ENCODE results near the gene WASHC3.
"Not testable (repeated sequence)": the region's sequence is repeated elsewhere in the genome, so short reads cannot be mapped to it uniquely, and the experiment has no call there.

WASHC3 gene, protein sequence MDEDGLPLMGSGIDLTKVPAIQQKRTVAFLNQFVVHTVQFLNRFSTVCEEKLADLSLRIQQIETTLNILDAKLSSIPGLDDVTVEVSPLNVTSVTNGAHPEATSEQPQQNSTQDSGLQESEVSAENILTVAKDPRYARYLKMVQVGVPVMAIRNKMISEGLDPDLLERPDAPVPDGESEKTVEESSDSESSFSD

GRCh38 chr12:102061560-102062418, at the start of gene WASHC3:
Gene WASHC3 (minus strand): TSS chr12:102061991. CDS start chr12:102061962, 29 bp downstream.
- peak; percentile 93 for DNase-seq

DNA sequence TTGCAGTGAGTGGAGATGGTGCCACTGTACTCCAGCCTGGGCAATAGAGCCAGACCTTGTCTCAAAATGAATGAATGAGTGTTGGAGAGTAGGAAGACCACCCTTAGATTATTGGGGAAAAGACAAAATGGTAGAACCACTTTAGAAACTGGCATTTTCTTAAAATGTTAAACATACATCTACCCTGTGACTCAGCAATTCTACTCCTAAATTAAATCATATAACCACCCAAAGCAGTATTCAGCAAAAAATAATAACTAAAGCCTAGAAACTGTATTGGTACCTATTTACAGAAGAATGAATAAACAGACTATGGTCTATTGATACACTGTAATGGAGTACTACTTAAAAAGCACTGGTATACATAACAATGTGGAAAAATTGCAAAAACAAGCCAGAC, 49.0 kb upstream of the WASHC3 start:
- DNase-seq = no peak

GRCh38 chr12:102107970-102108369, 46.2 kb upstream of the WASHC3 start:
- no peak for DNase-seq

DNA sequence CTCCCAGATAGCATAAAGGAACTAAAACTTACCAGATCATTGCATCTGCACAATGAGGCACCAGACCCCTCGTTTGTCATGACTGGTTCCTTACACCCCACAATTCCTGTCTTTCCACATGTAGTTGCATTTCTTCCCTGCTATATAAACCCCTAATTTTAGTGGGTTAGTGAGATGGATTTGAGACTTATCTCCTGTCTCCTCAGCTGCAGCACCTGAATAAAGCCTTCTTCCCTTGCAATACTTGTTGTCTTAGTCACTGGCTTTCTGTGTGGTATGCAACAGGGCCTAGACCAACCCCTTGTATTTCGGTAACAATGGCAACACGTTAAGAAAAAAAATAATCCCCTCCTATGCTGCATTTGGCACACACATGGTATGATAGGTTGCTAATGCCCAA, 45.1 kb upstream of the WASHC3 start:
- DNase-seq = no peak

GRCh38 chr12:102096855-102097254, 35.1 kb upstream of the WASHC3 start:
- DNase-seq = no peak

DNA sequence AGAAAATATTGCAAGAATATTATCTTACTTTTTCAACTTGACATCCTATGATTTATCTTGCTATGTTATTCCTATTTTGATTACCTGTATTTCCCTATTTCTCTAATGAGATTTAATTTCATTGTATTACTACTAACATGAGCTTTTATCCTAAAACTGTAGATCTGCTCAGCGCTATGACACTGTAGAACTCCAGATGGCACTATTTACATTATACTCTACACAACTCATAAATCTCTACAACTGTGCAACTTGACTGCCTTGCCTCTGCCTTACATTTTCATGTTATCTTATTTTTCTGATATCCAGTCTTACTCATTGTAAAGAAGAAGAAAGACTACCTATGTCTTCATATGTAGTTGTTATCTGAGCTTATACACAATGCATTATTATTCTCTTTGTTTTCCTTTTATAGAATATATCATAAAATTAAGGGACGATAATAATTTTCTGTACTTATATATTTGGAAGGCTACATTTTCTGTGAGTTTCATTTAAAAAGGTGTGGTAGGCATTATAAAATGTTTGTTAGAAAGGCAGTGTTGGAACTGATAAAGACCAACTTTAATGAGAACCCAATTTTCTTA, 34.0 kb upstream of the WASHC3 start:
- no peak for DNase-seq

DNA sequence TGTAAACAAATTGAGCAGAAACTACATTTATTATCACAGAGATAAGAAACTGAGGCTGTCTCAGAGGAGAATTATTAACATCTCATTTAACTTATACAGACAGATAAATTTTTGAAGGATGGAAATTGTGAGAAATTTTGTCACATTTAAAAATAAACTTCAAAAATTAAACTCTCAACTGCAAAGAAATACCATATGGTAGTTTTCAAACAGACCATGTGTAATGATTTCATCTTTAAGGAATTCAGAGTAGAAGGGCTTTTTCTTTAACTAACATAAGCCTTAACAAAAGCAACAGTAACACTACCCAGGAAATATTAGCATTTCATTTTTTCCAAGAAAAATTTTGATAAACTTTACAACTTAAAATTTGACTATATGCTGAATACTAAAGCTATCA, 31.5 kb upstream of the WASHC3 start:
- no peak for DNase-seq

DNA sequence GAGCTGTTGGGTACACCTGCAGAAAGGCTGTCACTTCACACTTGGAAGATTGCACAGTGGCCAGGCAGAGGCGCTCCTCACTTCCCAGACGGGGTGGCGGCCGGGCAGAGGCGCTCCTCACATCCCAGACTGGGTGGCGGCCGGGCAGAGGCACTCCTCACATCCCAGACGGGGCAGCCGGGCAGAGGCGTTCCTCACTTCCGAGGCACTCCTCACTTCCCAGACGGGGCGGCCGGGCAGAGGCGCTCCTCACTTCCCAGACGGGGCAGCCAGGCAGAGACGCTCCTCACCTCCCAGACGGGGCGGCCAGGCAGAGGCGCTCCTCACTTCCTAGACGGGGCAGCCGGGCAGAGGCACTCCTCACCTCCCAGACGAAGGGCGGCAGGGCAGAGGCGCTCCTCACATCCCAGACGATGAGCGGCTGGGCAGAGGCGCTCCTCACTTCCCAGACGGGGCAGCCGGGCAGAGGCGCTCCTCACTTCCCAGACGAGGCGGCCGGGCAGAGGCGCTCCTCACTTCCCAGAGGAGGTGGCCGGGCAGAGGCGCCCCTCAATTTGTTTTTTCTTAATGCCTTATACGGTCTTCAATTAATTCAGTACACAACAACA, 27.5 kb upstream of the WASHC3 start:
- DNase-seq = not testable (repeated sequence)

DNA sequence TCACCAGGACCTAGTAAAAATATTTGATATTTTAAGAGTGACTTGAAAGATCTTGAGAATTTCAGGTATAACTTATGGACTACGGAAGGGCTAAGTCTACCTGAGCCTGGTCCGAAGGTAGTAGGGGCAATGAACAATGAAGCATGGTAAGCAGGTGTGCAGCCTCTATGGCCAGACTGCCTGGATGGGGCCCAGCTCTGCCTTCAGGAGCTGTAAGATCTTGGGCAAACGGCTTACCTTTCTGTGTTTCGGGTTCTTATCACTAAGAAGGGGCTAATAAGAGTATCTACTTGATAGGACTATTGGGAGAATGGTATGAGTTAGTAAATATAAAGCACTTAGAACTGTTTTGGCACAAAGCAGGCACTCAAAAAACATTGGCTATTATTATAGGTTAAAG, 19.1 kb upstream of the WASHC3 start:
- DNase-seq = no peak

DNA sequence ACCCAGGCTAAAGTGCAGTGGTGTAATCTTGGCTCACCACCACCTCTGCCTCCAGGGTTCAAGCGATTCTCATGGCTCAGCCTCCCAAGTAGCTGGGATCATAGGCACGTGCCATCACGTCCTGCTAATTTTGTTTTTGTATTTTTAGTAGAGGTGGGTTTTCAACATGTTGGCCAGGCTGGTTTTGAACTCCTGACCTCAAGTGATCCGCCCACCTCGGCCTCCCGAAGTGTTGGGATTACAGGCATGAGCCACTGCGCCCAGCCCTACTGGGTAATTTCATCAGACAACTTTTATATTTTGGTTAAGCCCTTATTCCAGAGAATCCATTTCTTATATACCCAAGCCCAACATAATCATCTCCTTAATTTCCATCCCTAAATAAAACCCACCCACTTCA, 10.3 kb upstream of the WASHC3 start:
- DNase-seq = not testable (repeated sequence)

DNA sequence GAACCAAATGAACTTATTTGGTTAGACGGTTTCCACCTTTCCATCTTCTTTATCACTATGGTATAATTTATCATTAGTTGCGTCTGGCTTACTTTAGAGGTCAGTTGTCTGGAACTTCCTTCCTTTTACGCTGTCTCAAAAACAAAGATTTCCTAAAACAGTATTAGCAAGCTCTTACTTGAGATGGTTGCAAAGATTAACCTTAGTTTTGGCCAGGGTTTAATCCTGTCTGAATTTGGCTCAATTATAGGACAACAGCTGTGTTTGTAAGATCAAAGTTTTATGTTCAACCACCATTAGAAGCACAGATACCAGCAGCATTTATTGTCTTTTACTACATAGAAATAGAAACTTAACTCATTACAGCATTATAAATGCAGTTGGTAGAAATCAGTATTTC, 7.9 kb upstream of the WASHC3 start:
- no peak for DNase-seq

DNA sequence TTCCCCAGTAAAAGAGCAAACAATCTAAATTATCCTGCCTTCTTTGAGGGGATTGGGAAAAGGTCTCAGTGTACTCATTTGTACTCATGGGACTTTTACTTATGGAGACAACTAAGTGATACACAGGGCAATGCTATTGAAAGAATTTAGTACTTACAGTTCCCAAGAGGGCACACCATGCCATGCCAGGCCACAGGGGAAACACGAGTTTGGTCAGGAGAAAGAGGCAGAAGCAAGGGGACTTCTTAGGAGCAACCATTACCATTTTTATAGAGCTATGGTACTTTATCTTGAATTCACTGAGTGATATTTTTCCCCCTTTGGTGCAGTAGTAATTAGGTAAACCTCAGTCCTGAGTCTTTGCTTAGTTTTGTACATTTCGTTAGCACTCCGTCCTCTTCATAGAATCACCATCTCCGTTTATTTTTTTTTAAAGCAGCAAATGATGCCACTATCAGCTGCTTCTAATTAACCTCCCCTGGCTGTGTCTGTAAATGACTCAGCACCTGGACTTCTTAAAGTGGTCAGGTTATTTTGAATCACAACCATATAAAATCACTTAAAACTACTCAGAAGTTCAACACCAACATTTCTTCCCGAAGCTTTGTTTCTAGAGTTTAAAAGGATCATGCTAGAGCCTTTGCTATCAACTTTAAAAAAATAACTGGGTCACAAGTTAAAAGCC, 5.9 kb upstream of the WASHC3 start:
- DNase-seq = no peak

- DNase-seq = no peak
Observed at GRCh38 chr12:102064476-102064875, 2.7 kb upstream of the WASHC3 start.

GRCh38 chr12:102063069-102063468, 1.3 kb upstream of the WASHC3 start:
- no peak for DNase-seq

GRCh38 chr12:102062419-102062806, 622 bp upstream of the WASHC3 start:
- DNase-seq = no peak

DNA sequence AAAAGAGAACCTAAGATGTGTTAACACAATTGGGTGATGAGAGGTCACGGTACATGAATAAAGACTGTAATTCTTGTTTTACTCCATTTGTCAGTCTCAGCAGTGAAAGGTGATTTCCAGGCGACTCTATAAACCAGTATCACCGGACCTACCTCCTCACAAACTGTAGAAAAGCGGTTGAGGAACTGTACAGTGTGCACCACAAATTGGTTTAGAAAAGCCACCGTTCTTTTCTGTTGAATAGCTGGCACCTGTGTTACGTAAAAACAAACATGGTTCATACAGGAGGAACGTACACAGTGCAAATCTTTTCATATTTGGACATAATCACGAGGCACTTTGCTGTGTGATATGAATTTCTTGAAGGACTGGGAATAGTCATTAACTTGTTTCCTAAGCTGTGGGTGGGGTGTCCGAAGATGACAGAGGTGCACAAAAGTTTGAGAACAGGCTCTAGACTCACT, 663 bp downstream of the WASHC3 start:
- DNase-seq = no peak

DNA sequence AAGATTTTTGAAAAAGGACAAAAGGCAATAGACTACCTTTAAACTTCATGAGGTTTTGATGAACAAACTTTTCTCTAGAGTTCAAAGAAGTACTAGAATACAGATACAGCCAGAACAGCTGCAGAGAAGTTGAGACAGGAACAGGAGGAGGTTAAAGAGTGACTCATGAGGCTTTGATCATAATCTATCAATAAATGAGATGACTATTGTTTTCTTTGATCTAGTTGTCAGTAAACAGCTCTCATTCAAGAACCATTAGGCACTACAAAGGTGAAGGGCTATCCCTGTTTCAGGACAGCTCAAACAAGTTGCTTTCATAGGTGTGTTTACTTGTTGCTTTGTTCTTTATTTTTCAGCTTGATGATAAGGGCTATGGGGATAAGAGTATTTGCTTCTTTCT, 2.4 kb downstream of the WASHC3 start:
- DNase-seq = no peak

DNA sequence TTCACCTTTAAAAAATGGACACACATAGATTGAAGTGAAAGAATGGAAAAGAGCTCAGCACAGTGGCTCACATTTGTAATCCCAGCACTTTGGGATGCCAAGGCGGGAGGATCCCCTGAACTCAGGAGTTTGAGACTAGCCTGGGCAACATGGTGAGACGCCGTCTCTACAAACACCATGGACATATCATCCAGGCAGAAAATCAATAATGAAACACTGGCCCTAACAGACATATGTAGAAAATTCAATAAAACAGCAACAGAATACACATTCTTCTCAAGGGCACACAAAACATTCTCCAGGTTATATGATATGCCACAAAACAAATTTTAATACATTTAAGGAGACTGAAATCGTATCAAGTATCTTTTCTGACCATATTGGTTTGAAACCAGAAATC, 7.4 kb downstream of the WASHC3 start:
- no peak for DNase-seq

DNA sequence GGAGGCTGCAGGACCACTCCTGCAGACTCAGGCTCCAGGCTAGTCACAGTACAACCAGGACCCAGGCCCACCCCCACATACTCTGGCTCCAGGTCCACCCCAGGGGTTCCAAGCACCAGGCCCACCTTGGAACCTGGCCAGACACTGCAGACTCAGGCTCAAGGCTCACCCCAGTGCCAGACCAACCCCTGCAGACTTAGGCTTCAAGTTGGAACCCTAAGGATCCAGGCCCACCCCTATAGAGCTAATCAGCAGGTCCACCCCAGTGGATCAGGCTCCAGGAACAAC, 8.8 kb downstream of the WASHC3 start:
- no peak for DNase-seq

- no peak for DNase-seq
Observed at GRCh38 chr12:102052192-102053061, 9.4 kb downstream of the WASHC3 start.

DNA sequence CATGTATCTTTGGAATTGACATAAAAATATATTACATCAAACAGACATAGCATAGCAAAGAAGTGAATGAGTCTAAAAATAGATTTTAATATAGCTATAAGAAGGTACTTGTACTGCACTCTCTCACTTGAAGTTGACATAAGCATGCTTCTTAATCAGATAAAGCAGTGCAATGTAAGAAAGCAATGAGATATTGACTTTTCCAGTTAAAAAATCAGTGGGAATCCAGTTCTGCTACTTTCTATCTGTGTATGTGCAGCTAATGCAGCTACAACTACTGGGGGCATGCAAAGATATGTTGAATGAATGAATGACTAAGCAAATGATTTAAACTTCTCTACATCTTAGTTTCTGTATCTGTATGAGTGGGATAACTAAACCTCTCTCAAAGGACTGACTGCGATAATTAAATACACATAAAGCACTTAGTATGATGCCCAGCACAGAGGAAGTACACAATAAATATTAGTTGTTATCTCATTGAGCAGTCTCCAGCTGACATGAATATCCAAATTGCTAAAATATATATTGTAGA, 10.3 kb downstream of the WASHC3 start:
- DNase-seq = no peak
